AG04449 (cell line): ENCODE results near the gene PFKL.

ENCODE experiments used
- CTCF ChIA-PET: fragments of 350-600 bp; formaldehyde crosslinking; extraction: SDS; loops from one replicate; lab custom pipeline; 2021; ENCODE audit warnings: antibody characterized with exemption; lab: Yijun Ruan, JAX
- POLR2A ChIA-PET: fragments of 400-600, 350-600 bp; formaldehyde crosslinking; extraction: SDS; loops from one replicate; lab custom pipeline; 2020; ENCODE audit warnings: antibody characterized with exemption, inconsistent platforms; lab: Yijun Ruan, JAX
- DNase-seq: peaks from one replicate; pipeline ENCODE4 v3.0.0-alpha.2; 2010; ENCODE audit warnings: low read depth, low spot score
- H3K4me3 ChIP-seq: 2 replicates; pipeline ENCODE4 v1.5.1; 2011; ENCODE audit warnings: low read depth, mild to moderate bottlenecking, control low read depth, low read length
- TF ChIP-seq, protein P1 (sequence below): IDR thresholded peaks from one replicate; pipeline ENCODE4 v1.5.1; 2011; ENCODE audit warnings: mild to moderate bottlenecking, moderate library complexity, low read length, control low read depth, inconsistent platforms; ENCODE audit not compliant: insufficient read depth; ENCODE audit errors: missing control alignments

Gene PFKL

DNA sequence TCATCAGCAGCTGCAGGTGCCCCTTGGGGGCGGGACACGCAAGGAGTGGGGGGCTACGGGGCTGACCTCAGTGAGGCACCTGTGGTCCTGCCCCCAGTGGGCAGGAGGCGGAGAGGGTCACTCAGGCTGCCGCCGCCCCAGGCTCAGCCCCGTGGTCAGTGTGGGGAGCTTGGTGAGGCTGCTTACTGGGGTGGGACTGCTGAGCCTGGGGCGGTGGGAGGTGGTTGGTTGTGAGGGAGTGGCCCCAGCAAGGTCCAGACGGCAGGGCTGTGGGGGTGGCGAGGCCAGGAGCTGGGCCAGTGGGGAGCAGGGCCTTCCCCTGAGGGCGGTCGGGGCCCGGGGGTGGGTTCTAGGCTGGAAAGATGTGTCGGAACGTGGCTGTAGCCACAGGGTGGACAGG lies 14.3 kb downstream of the PFKL start:
- TF ChIP-seq, protein P1, sequence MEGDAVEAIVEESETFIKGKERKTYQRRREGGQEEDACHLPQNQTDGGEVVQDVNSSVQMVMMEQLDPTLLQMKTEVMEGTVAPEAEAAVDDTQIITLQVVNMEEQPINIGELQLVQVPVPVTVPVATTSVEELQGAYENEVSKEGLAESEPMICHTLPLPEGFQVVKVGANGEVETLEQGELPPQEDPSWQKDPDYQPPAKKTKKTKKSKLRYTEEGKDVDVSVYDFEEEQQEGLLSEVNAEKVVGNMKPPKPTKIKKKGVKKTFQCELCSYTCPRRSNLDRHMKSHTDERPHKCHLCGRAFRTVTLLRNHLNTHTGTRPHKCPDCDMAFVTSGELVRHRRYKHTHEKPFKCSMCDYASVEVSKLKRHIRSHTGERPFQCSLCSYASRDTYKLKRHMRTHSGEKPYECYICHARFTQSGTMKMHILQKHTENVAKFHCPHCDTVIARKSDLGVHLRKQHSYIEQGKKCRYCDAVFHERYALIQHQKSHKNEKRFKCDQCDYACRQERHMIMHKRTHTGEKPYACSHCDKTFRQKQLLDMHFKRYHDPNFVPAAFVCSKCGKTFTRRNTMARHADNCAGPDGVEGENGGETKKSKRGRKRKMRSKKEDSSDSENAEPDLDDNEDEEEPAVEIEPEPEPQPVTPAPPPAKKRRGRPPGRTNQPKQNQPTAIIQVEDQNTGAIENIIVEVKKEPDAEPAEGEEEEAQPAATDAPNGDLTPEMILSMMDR, result no peak
- H3K4me3 ChIP-seq, result no peak overlapping the region
- POLR2A ChIA-PET, result interaction anchor here (1.4 kb wide), 1 partner anchor 10 kb away, joined by 3 read pairs; no protein-coding TSS in a partner anchor
- no peak for DNase-seq
- CTCF ChIA-PET, result interaction anchor here (4.3 kb wide), 1 partner anchor 10 kb away, joined by 26 read pairs; no protein-coding TSS in a partner anchor

DNA sequence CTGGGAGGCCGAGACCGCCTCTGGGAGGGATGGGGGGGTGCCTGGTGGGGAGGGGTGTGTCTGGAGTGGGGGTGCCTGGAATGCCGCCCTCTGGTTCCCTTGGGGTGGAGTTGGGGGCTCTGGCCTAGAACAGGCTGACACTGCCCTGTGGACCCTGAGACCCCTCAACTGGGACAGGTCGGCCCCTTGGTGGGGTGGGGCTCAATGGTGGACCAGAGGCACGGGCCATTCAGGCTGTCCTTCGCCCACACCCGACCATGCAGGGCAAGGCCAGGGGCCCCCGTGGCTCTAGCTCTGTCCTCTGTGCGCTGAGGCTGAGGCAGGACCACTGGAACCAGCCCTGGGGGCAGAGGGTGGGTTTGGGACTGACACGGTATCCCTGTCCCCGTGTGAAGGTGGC lies 14.7 kb downstream of the PFKL start:
- no peak for DNase-seq
- no peak overlapping the region for H3K4me3 ChIP-seq
- ChIA-PET POLR2A (interaction anchor here (1.4 kb wide), 1 partner anchor 10 kb away, joined by 3 read pairs; no protein-coding TSS in a partner anchor), CTCF (interaction anchor here (4.3 kb wide), 1 partner anchor 11 kb away, joined by 26 read pairs; no protein-coding TSS in a partner anchor)
- TF ChIP-seq, protein P1, result no peak

DNA sequence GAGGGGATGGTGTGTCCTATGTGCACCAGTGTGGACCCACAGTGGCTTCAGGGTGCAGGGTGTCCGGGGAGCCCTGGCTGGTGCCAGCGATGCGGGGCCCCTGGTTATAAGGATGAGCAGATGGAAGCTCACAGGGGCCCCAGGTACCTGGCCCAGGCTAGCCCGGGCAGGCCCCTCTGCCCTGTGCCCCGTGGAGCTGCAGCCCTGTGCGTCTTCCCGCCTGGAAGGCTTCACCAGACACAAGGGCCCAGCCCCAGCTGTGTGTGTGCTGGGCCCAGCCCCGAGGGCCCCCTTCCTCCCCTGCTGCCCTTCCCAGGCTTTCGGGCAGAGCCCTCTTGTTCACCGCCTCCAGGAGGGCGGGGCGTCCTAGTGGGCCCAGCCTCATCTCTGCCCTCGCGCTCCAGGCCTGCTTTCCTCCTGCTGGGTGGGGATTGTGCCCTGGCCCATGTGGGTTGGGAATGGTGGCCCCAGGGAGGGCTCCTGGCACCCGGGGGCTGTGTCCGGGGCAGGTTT lies 15.9 kb downstream of the PFKL start:
- POLR2A ChIA-PET, result interaction anchor here (1.1 kb wide), 1 partner anchor 10 kb away, joined by 4 read pairs; no protein-coding TSS in a partner anchor
- TF ChIP-seq, protein P1, result no peak
- H3K4me3 ChIP-seq, result no peak overlapping the region
- DNase-seq, result no peak
- CTCF ChIA-PET, result interaction anchor here (1.1 to 4.3 kb wide), 4 partner anchors 12 to 20 kb away, joined by 3 to 26 read pairs (median 4); no protein-coding TSS in a partner anchor

DNA sequence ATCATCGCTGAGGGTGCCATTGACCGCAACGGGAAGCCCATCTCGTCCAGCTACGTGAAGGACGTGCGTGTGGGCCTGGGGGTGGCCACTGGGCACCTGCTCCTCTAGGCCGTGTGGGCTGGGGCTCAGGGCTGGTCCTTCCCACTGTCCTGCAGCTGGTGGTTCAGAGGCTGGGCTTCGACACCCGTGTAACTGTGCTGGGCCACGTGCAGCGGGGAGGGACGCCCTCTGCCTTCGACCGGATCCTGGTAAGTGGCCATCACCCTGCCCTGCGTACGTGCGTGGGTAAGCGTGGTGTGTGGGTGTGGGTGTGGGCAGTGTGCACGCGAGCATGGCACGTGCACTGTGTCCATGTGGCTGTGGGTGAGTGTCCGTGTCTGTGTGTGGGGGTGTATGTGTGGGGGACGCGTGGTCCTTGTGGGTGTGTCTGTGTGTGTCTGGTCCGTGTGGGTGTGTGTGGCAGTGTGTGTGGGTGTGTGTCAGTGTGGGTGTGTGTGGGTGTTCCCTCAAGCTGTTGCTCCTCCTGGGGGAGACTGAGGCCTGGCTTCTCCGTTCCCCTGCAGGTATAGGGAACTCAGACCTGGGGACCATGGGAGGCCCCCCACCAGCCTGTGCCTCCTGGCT lies 16.5 kb downstream of the PFKL start:
- ChIA-PET POLR2A (interaction anchor here (0.6 to 1.1 kb wide), 2 partner anchors 10 to 12 kb away, joined by 4 read pairs; no protein-coding TSS in a partner anchor), CTCF (interaction anchor here (1.2 to 4.3 kb wide), 3 partner anchors 13 to 21 kb away, joined by 4 to 26 read pairs (median 4); no protein-coding TSS in a partner anchor)
- TF ChIP-seq, protein P1, result no peak
- no peak overlapping the region for H3K4me3 ChIP-seq
- no peak for DNase-seq

DNA sequence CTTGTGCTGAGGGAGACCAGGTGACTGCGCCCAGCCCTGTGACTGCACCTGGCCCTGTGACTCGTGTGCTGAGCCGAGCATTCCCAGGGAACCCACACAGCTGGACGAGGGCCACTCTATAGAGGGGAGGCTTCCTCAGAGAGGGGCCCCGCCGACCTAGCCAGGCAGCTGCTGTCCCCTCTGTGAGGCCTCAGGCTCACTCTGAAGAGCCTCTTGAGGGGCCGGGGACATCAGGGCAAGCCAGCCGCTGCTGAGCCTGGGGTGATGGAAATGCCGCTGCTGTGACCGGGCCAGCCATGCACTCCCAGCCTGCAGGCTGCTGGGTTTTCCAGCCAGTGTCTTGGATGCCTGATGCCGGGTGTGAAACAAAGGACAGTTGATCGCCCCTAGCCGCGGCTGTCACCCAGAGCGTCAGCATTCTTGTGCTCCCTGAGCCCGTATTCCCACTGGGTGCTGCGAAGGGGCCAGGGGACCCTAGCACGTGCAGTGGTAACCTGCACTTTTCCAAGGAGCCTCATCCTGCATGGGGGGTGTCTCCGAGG lies 17.5 kb downstream of the PFKL start:
- CTCF ChIA-PET, result interaction anchor here (1.3 to 4.3 kb wide), 2 partner anchors 14 kb away, joined by 4 to 26 read pairs; no protein-coding TSS in a partner anchor
- TF ChIP-seq, protein P1, result no peak
- DNase-seq, result no peak
- H3K4me3 ChIP-seq, result no peak overlapping the region
- POLR2A ChIA-PET, result interaction anchor here (0.6 kb wide), 1 partner anchor 13 kb away, joined by 4 read pairs; no protein-coding TSS in a partner anchor

DNA sequence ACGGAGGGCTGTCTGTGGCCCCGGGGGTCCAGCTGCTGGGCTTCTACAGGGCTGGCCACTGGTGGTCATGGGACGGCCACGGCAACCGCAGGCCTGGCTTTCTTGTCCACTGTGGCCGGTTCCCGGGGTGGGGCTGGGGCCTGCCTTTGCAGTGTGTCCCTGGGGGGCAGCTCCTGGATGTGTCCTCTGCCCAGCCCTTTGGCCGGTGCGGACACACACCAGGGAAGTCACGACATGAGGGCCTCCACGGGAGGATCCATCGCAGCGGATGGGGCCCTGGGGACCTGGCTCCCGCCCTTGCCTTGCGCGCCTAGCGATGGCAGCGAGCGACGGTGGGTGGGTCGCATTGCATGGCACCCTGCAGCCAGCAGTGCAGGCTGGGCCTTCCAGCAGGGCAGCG lies 18.0 kb downstream of the PFKL start:
- ChIA-PET CTCF (interaction anchor here (1.3 kb wide), 1 partner anchor 14 kb away, joined by 4 read pairs; no protein-coding TSS in a partner anchor), POLR2A (no interaction called here)
- DNase-seq, result no peak
- TF ChIP-seq, protein P1, result no peak
- H3K4me3 ChIP-seq, result no peak overlapping the region
